Activated CD4-positive, alpha-beta T cell treated with anti-CD3 and anti-CD28 coated beads for 36 hours (primary cell): ENCODE results near the gene FHIT. TPM values are rescaled to one million over a fixed set of nuclear protein-coding genes. Genes with fewer than 3 reads are reported as not detected.

Source experiments
- ATAC-seq: fragments of 200-7000 bp; cut with Tn5 transposase; one replicate; pipeline ENCODE4 v1.10.0; 2021; ENCODE audit warnings: mild to moderate bottlenecking, moderate library complexity
- CTCF ChIA-PET: fragments of 350-600 bp; sonication (Branson Sonifier 250); formaldehyde crosslinking; loops from one replicate; lab custom pipeline; 2021; ENCODE audit warnings: antibody characterized with exemption; lab: Charles Lee
- POLR2A ChIA-PET: fragments of 350-600 bp; sonication (Branson Sonifier 250); formaldehyde crosslinking; loops from one replicate; lab custom pipeline; 2021; ENCODE audit warnings: antibody characterized with exemption, inconsistent platforms; lab: Charles Lee
- DNase-seq: peaks from one replicate; pipeline ENCODE4 v3.0.0-alpha.2; 2020
- H3K27ac Mint-ChIP-seq: one replicate; pipeline ENCODE4 v1.8.0; 2021; ENCODE audit warnings: mixed read lengths
- H3K27me3 Mint-ChIP-seq: one replicate; pipeline ENCODE4 v1.8.0; 2021; ENCODE audit warnings: mixed read lengths
- H3K36me3 Mint-ChIP-seq: one replicate; pipeline ENCODE4 v1.8.0; 2021; ENCODE audit warnings: low read depth, mixed read lengths
- H3K4me1 Mint-ChIP-seq: one replicate; pipeline ENCODE4 v1.8.0; 2021; ENCODE audit warnings: mixed read lengths
- H3K4me3 Mint-ChIP-seq: one replicate; pipeline ENCODE4 v1.8.0; 2021; ENCODE audit warnings: mild to moderate bottlenecking, moderate library complexity, mixed read lengths
- H3K9me3 Mint-ChIP-seq: one replicate; pipeline ENCODE4 v1.8.0; 2021; ENCODE audit warnings: low read depth, mixed read lengths
- intact Hi-C, 2 experiments: fragments of 100-400 bp; cut with DNase I in 1 of 2; cut with micrococcal nuclease in 1 of 2; formaldehyde crosslinking; loops; one replicate each; pipeline versions ENCODE4 v1.14.2 to v1.15.1; 2022 to 2024; cut with DNase I, micrococcal nuclease
- total RNA-seq, 2 experiments: library from RNA; stranded (reverse); gene quantifications; one replicate each; pipeline ENCODE4 v1.2.3, GENCODE V29; 2021

FHIT gene
- total RNA-seq, 2 experiments from 2014 or later = 10.2 to 13.1 TPM

GRCh38 chr3:60755094-60755493 is 496.2 kb downstream of the FHIT start:
- CTCF ChIA-PET = no interaction called here
- H3K36me3 Mint-ChIP-seq = no peaks in the 10 kb centered on the region
- intact Hi-C loops = no loop called here
- DNase-seq (no peak), ATAC-seq (no peak)
- POLR2A ChIA-PET = no interaction called here
- H3K27ac Mint-ChIP-seq = no peak overlapping the region
- H3K9me3 Mint-ChIP-seq = peaks cover 9% of the 10 kb centered on the region
- H3K4me1 Mint-ChIP-seq = no peaks in the 10 kb centered on the region
- no peak overlapping the region for H3K4me3 Mint-ChIP-seq
- H3K27me3 Mint-ChIP-seq = no peaks in the 10 kb centered on the region

GRCh38 chr3:60754617-60755016 is 496.6 kb downstream of the FHIT start:
- peaks cover 11% of the 10 kb centered on the region for H3K9me3 Mint-ChIP-seq
- ATAC-seq (no peak), DNase-seq (no peak)
- intact Hi-C loops = no loop called here
- H3K36me3 Mint-ChIP-seq = no peaks in the 10 kb centered on the region
- H3K27ac Mint-ChIP-seq = no peak overlapping the region
- H3K4me3 Mint-ChIP-seq = no peak overlapping the region
- POLR2A ChIA-PET = no interaction called here
- no peaks in the 10 kb centered on the region for H3K4me1 Mint-ChIP-seq
- CTCF ChIA-PET = no interaction called here
- no peaks in the 10 kb centered on the region for H3K27me3 Mint-ChIP-seq

- CTCF ChIA-PET = no interaction called here
- intact Hi-C loops = no loop called here
- H3K27me3 Mint-ChIP-seq = no peaks in the 10 kb centered on the region
- no peaks in the 10 kb centered on the region for H3K36me3 Mint-ChIP-seq
- H3K27ac Mint-ChIP-seq = no peak overlapping the region
- peaks cover 11% of the 10 kb centered on the region for H3K9me3 Mint-ChIP-seq
- no peak for DNase-seq
- POLR2A ChIA-PET = no interaction called here
- no peaks in the 10 kb centered on the region for H3K4me1 Mint-ChIP-seq
- no peak overlapping the region for H3K4me3 Mint-ChIP-seq
- ATAC-seq = no peak
These were observed 498.4 kb downstream of the FHIT start for GRCh38 chr3:60752809-60753208.

- CTCF ChIA-PET = interaction anchor here (0.6 kb wide), 1 partner anchor 271 kb away, joined by 3 read pairs; no protein-coding TSS in a partner anchor
- intact Hi-C loops = no loop called here
- Mint-ChIP-seq H3K4me3 (no peak overlapping the region), H3K27ac (no peak overlapping the region), H3K4me1 (no peaks in the 10 kb centered on the region), H3K27me3 (no peaks in the 10 kb centered on the region), H3K9me3 (peaks cover 11% of the 10 kb centered on the region), H3K36me3 (no peaks in the 10 kb centered on the region)
- POLR2A ChIA-PET = interaction anchor here (0.6 kb wide), 1 partner anchor 18 kb away, joined by 4 read pairs; no protein-coding TSS in a partner anchor
- DNase-seq = no peak
- no peak for ATAC-seq
These were observed 504.4 kb downstream of the FHIT start for GRCh38 chr3:60746695-60747416.

- ChIA-PET CTCF (no interaction called here), POLR2A (no interaction called here)
- Mint-ChIP-seq H3K27me3 (no peaks in the 10 kb centered on the region), H3K27ac (no peak overlapping the region), H3K4me3 (no peak overlapping the region), H3K9me3 (peaks cover 11% of the 10 kb centered on the region), H3K36me3 (no peaks in the 10 kb centered on the region), H3K4me1 (no peaks in the 10 kb centered on the region)
- no peak for ATAC-seq
- intact Hi-C loops = no loop called here
- DNase-seq = no peak
These were observed 505.1 kb downstream of the FHIT start for GRCh38 chr3:60746043-60746638.

- Mint-ChIP-seq H3K4me1 (no peaks in the 10 kb centered on the region), H3K9me3 (no peaks in the 10 kb centered on the region), H3K27me3 (no peaks in the 10 kb centered on the region), H3K27ac (no peak overlapping the region), H3K36me3 (no peaks in the 10 kb centered on the region), H3K4me3 (no peak overlapping the region)
- no peak for DNase-seq
- intact Hi-C loops = no loop called here
- ChIA-PET POLR2A (no interaction called here), CTCF (no interaction called here)
- ATAC-seq = no peak
These were observed 507.6 kb downstream of the FHIT start for GRCh38 chr3:60743631-60744164.

- Mint-ChIP-seq H3K4me3 (no peak overlapping the region), H3K36me3 (no peaks in the 10 kb centered on the region), H3K27ac (no peak overlapping the region), H3K4me1 (no peaks in the 10 kb centered on the region), H3K9me3 (no peaks in the 10 kb centered on the region), H3K27me3 (no peaks in the 10 kb centered on the region)
- ATAC-seq (no peak), DNase-seq (no peak)
- POLR2A ChIA-PET = no interaction called here
- CTCF ChIA-PET = no interaction called here
- intact Hi-C loops = no loop called here
These were observed 508.6 kb downstream of the FHIT start for GRCh38 chr3:60742606-60743145.

GRCh38 chr3:60737633-60738399 is 513.4 kb downstream of the FHIT start:
- Mint-ChIP-seq H3K36me3 (no peaks in the 10 kb centered on the region), H3K4me1 (no peaks in the 10 kb centered on the region), H3K9me3 (peaks cover 2% of the 10 kb centered on the region), H3K27me3 (no peaks in the 10 kb centered on the region), H3K27ac (no peak overlapping the region), H3K4me3 (no peak overlapping the region)
- DNase-seq = no peak
- CTCF ChIA-PET = no interaction called here
- no peak for ATAC-seq
- POLR2A ChIA-PET = no interaction called here
- intact Hi-C loops = no loop called here

- ChIA-PET POLR2A (no interaction called here), CTCF (no interaction called here)
- Mint-ChIP-seq H3K27ac (no peak overlapping the region), H3K9me3 (peaks cover 5% of the 10 kb centered on the region), H3K4me1 (no peaks in the 10 kb centered on the region), H3K4me3 (no peak overlapping the region), H3K36me3 (no peaks in the 10 kb centered on the region), H3K27me3 (no peaks in the 10 kb centered on the region)
- intact Hi-C loops = no loop called here
- ATAC-seq = no peak
- no peak for DNase-seq
These were observed 520.9 kb downstream of the FHIT start for GRCh38 chr3:60730371-60730770.

GRCh38 chr3:60729056-60729455 is 522.2 kb downstream of the FHIT start:
- POLR2A ChIA-PET = no interaction called here
- H3K27ac Mint-ChIP-seq = no peak overlapping the region
- no peak overlapping the region for H3K4me3 Mint-ChIP-seq
- CTCF ChIA-PET = no interaction called here
- no peaks in the 10 kb centered on the region for H3K27me3 Mint-ChIP-seq
- no peaks in the 10 kb centered on the region for H3K36me3 Mint-ChIP-seq
- ATAC-seq = no peak
- H3K9me3 Mint-ChIP-seq = peaks cover 5% of the 10 kb centered on the region
- no peaks in the 10 kb centered on the region for H3K4me1 Mint-ChIP-seq
- intact Hi-C loops = no loop called here
- DNase-seq = no peak

- CTCF ChIA-PET = no interaction called here
These were observed 523.2 kb downstream of the FHIT start for GRCh38 chr3:60728006-60728405.

More at GRCh38 chr3:60728006-60728405, 523.2 kb downstream of the FHIT start:
- Mint-ChIP-seq H3K36me3 (no peaks in the 10 kb centered on the region), H3K4me1 (no peaks in the 10 kb centered on the region), H3K4me3 (no peak overlapping the region), H3K27me3 (no peaks in the 10 kb centered on the region), H3K9me3 (peaks cover 4% of the 10 kb centered on the region), H3K27ac (no peak overlapping the region)
- DNase-seq = no peak
- intact Hi-C loops = no loop called here
- no peak for ATAC-seq
- POLR2A ChIA-PET = no interaction called here
